ENCODE results near the gene NUCB2.

The NUCB2 gene

DNA sequence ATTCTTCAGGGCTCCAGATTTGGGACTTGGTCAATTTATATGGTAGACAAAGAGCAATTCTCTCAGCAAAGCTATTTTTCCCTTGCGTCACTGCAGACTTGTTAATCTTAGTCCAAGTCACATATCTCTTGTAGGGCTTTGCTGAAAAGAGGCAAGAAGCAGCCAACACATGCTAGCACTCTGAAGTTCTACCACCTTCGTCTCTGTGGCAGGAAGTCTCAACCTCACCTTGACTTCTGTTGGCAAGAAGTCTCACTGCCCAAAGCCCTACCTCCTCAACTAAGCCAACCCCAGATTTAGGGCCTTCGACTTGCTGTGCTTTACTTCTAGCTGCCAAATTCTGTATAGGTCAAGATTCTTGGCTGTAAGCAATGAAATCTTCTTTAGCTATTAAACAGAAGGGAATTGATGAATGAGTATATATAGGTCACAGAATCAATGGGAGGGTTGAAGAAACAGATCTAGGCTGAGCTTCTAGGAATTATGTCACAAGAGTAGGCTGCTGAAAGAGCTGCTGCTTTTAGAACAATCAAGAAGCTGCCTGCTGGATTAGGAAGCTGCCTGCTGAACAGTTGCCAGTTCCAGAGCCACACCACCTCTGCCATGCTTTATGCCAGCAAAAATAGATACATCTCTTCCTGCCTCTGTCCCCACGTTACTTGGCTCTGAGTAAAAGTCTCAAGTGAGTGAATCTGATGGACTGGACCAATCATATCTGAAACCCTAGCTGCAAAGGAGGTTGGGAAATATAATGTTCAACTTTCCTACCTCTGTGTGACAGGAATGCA lies 57.5 kb downstream of the NUCB2 start:
- no peak for DNase-seq (ENCODE audit: low read depth in 2 of 2)

GRCh38 chr11:17343257-17343656 lies 66.7 kb downstream of the NUCB2 start:
- DNase-seq (ENCODE audit: low read depth in 2 of 2) = no peak

DNA sequence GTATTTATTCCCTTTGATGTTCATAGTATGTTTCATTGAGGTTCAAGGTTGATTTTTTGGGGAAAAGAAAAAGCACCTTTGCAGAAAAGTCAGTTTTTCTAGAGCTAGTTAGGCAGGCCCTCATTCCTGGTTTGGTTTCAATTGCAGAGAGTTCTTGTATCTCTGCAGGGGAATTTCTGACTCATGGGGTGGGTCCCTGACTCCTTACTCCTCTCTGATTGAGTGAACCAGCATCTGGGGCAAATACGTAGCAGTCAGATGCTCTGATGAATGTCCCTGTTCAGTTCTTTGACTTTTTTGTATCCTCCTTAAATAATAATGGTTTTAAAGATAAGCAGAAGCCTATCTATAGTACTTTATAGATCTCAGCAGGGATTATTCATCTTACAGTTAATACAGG lies 67.4 kb downstream of the NUCB2 start:
- peak; percentile 50 to 61 for DNase-seq (ENCODE audit: low read depth in 2 of 2)

- DNase-seq (ENCODE audit: low read depth in 2 of 2) = no peak
These were observed 71.1 kb downstream of the NUCB2 start for GRCh38 chr11:17347676-17348075.

GRCh38 chr11:17350455-17351171 lies 74.1 kb downstream of the NUCB2 start:
- DNase-seq (ENCODE audit: low read depth in 2 of 2) = no peak

DNA sequence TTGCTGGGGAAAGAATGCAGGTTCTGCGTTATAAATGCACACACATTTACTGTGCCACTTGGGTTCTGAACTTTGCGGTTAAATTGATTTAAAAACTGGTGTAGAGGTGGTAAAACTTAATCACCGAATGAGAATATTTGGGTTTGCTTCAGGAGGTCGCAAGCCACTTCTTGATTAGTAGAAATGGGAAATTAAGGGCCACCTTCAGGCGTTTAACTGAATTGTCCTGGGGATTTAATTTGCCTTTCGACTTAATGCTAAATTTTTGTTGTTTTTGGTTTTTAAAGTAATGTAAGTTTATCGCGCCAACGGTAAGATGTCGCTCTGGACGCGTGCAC lies 74.6 kb downstream of the NUCB2 start:
- no peak for DNase-seq (ENCODE audit: low read depth in 2 of 2)

DNA sequence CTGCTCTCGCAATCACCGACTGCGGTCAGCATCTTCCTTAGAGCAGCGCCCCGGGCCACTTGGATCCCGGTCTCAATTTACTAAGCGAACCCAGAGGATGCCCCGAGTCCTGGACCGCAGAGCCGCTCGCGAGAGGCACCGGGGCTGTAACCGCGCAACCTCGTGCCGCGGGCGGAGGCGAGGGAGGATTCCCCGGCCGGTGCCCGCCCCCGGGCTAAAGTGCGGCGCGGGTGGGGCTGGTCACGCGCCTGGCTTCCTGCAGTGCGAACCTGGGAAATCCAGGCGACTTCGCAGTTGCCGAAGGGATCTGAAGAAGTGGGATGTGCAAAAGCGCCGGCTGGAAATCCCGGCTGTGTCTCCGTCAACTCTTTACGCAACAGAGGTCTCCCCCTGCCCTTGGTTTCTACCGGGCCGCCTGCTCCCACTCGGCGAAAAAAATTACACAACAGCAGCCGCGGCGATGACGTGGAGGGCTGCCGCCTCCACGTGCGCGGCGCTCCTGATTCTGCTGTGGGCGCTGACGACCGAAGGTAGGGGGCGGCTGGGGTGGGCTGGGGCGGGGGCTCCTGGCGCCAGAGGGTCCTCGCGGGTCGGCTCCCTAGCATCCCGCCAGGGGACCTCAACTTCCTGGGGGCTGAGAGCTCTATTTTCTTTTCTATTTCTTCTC lies 75.1 kb downstream of the NUCB2 start, which contains the start of gene NCR3LG1:
TSS of gene NCR3LG1 (plus strand) at position 291 of the 667 bp plus-strand sequence. CDS start at position 461, 170 bp downstream.
- peak; percentile 20 to 29 for DNase-seq (ENCODE audit: low read depth in 2 of 2)

GRCh38 chr11:17352950-17353820 lies 76.6 kb downstream of the NUCB2 start:
- peak; percentile 39 to 42 for DNase-seq (ENCODE audit: low read depth in 2 of 2)

DNA sequence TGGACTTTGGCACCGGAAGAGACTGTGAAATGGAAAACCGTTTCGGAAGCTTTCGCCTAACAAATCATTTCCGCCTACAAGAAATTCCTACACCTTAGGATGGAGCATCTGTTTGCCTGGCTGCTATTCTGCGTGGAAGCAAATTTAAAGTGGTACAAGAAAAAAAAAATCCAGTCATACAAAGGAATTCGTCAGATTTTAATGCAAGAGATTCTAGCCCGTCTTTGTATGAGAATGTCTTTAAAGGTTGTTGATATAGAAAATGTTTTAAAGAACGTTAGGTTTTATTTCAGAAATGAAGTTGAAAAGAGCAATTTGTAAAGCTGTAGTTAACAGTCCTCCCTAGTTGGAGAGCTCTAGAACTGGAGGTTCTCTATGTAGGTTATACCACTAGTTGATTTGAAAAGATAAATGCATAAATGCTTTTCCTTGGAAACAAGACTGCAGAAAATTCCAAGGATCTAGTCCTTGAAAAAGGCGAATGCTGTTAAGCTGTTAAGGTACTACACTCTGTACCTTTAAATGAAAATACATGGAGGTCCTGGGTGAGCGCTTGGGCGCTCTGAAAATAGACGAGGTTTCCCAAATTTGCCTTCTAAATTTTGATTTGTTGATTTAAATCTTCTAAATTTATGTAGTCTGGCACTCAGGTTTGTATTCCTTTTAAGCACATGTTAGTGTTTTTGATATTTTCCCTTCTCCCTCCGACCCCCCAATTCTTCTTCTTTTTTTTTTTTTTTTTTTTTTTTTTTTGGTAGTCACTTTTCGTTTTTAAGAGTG lies 77.5 kb downstream of the NUCB2 start:
- DNase-seq (ENCODE audit: low read depth in 2 of 2) = no peak

GRCh38 chr11:17354601-17354991 lies 78.1 kb downstream of the NUCB2 start:
- peak; percentile 35 to 36 for DNase-seq (ENCODE audit: low read depth in 2 of 2)

DNA sequence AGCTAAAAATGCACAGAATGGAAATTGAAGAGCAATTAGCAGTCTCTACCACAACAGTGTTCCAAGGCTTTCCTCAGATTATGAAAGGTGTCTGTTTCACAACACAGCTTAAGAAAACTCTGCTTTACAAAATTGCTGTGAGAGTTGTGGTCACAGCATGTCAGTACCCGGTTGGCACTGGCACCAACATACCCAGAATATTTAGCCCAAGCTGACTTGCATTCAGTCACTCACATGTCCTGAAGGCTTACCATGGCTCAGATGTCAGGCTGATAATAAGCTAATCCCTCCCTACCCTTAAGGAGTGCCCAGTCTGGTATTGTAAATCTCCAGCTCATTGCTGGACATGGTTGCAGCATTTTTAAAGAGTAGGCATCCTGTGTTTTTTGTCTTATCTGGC lies 90.0 kb downstream of the NUCB2 start:
- DNase-seq (ENCODE audit: low read depth in 2 of 2) = no peak

GRCh38 chr11:17368551-17368950 lies 92.0 kb downstream of the NUCB2 start:
- DNase-seq (ENCODE audit: low read depth in 2 of 2) = no peak

- no peak for DNase-seq (ENCODE audit: low read depth in 2 of 2)
These were observed 92.6 kb downstream of the NUCB2 start for GRCh38 chr11:17369094-17369493.

DNA sequence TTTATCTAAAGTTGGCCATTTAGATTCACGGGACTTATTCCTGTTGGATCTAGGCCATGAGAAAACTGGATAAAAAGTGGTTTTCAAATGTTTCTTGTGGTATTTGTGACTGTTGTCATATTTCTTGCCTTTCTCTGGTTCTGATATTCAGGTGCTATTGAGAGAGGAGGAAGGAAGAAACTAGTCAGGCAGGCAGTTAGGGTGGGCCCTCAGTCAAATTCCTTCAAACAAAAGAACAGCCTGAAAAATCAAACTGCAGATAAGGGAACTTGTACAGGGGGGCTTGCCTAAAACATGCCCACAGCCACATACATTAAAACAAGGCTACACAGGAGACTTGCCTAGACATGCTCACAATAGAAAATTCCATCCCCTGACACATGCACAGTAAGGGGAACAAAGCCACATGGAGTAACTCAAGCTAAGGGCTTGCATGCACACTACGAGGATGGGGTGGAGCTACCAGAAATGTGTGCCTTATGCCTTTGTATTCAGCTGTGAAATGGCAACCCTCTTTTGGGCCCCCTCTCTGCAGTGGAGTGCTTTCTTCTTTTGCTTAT lies 93.2 kb downstream of the NUCB2 start:
- no peak for DNase-seq (ENCODE audit: low read depth in 2 of 2)

- no peak for DNase-seq (ENCODE audit: low read depth in 2 of 2)
These were observed 95.1 kb downstream of the NUCB2 start for GRCh38 chr11:17371614-17372013.

DNA sequence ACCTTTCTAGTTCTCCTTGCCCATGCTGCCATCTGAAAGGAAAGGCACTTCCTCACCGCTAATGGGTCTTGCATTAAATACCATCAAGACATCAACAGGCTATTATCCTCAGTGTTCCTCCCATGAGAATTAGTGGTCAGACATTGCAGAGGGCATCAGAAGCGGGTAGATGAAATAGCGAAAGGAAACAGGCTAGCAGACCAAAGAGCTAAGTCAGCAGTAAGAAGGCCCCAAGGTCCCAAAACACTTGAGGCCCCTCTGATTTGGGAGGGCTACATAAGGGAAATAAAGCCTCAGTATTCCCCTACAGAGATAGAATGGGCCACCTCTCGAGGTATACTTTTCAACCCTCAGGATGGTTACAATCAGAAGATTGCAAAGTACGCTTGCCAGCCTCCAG lies 99.0 kb downstream of the NUCB2 start:
- no peak for DNase-seq (ENCODE audit: low read depth in 2 of 2)

DNA sequence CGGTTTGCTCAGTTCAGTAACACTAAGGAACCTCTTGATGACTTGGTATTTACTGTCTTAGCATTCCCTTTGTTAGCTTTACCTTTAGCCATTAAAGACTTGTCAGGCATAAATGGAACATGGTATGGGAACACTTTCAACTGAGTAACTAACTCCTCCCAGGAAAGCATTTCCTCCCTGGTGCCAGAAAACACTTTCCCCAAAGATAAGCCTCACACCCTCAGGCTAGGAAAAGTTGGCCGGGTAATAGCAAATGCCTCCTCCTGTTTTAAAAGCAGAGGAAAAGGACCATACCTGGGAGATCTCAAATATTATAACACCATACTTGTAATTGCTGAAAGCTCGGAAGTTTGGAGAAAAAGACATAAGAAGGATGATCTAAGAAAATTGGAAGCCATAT lies 100.0 kb downstream of the NUCB2 start:
- no peak for DNase-seq (ENCODE audit: low read depth in 2 of 2)

- no peak for DNase-seq (ENCODE audit: low read depth in 2 of 2)
These were observed 102.1 kb downstream of the NUCB2 start for GRCh38 chr11:17378655-17379054.

- DNase-seq (ENCODE audit: low read depth in 2 of 2) = no peak
These were observed 103.0 kb downstream of the NUCB2 start for GRCh38 chr11:17379383-17380180.

- no peak for DNase-seq (ENCODE audit: low read depth in 2 of 2)
These were observed 104.6 kb downstream of the NUCB2 start for GRCh38 chr11:17381156-17381555.
